GM23338 (cell line): Measurements from ENCODE around the gene ZFYVE28. TPM values are rescaled to one million over a fixed set of nuclear protein-coding genes. Genes with fewer than 3 reads are reported as not detected.

Experiments
- ATAC-seq: fragments of 200-7000 bp; cut with Tn5 transposase; 3 replicates; pipeline ENCODE4 v1.9.1; 2020
- DNase-seq: peaks from one replicate; pipeline ENCODE4 v3.0.0-alpha.2; 2015; ENCODE audit warnings: low spot score
- H2AFZ ChIP-seq: fragments of 200-600 bp; sonication (generic); 2 replicates; pipeline ENCODE4 v1.8.0; 2016; ENCODE audit warnings: antibody characterized with exemption, mild to moderate bottlenecking, moderate library complexity
- H3F3A ChIP-seq: fragments of 200-600 bp; sonication (generic); replicated peaks from 2 replicates; pipeline ENCODE4 v1.8.0; 2017; ENCODE audit warnings: antibody characterized with exemption, mixed run types, low read depth
- H3K27ac ChIP-seq: fragments of 200-600 bp; sonication (generic); 2 replicates; pipeline ENCODE4 v1.6.1; 2016; ENCODE audit warnings: low read depth
- H3K27me3 ChIP-seq: fragments of 200-600 bp; sonication (generic); 2 replicates; pipeline ENCODE4 v1.8.0; 2016; ENCODE audit warnings: mild to moderate bottlenecking, mixed run types, moderate library complexity; ENCODE audit not compliant: insufficient read depth
- H3K36me3 ChIP-seq: fragments of 200-600 bp; sonication (generic); 2 replicates; pipeline ENCODE4 v1.8.0; 2016; ENCODE audit warnings: mild to moderate bottlenecking; ENCODE audit not compliant: insufficient read depth
- H3K4me1 ChIP-seq: fragments of 200-600 bp; sonication (generic); 2 replicates; pipeline ENCODE4 v1.8.0; 2016; ENCODE audit warnings: mild to moderate bottlenecking, moderate library complexity; ENCODE audit not compliant: insufficient read depth
- H3K4me2 ChIP-seq: fragments of 200-600 bp; sonication (generic); 2 replicates; pipeline ENCODE4 v1.7.1; 2017; ENCODE audit warnings: mixed run types
- H3K4me3 ChIP-seq: fragments of 200-600 bp; sonication (generic); 2 replicates; pipeline ENCODE4 v1.6.1; 2016; ENCODE audit warnings: mixed run types
- H3K79me2 ChIP-seq: fragments of 200-600 bp; sonication (generic); replicated peaks from 2 replicates; pipeline ENCODE4 v1.8.0; 2017; ENCODE audit warnings: mild to moderate bottlenecking; ENCODE audit not compliant: insufficient read depth
- H3K9me2 ChIP-seq: fragments of 200-600 bp; sonication (generic); 2 replicates; pipeline ENCODE4 v1.8.0; 2017; ENCODE audit not compliant: insufficient read depth
- H4K20me1 ChIP-seq: fragments of 200-600 bp; sonication (generic); replicated peaks from 2 replicates; pipeline ENCODE4 v1.8.0; 2017; ENCODE audit warnings: mild to moderate bottlenecking; ENCODE audit not compliant: insufficient read depth
- H3K27ac Mint-ChIP-seq: 2 replicates; pipeline ENCODE4 v1.8.0; 2020; ENCODE audit warnings: inconsistent platforms, mild to moderate bottlenecking, moderate library complexity, mixed read lengths
- H3K27me3 Mint-ChIP-seq: 3 replicates; pipeline ENCODE4 v1.8.0; 2022; ENCODE audit warnings: low read depth, mild to moderate bottlenecking, moderate library complexity, mixed read lengths, inconsistent platforms; ENCODE audit not compliant: insufficient read depth, poor library complexity
- H3K36me3 Mint-ChIP-seq: 3 replicates; pipeline ENCODE4 v1.8.0; 2021; ENCODE audit warnings: low read depth, mild to moderate bottlenecking, inconsistent platforms, moderate library complexity, mixed read lengths
- H3K4me1 Mint-ChIP-seq: 3 replicates; pipeline ENCODE4 v1.8.0; 2020; ENCODE audit warnings: mild to moderate bottlenecking, inconsistent platforms, mixed read lengths
- H3K4me3 Mint-ChIP-seq: 3 replicates; pipeline ENCODE4 v1.8.0; 2021; ENCODE audit warnings: moderate library complexity, mild to moderate bottlenecking, inconsistent platforms, mixed read lengths
- H3K9me3 Mint-ChIP-seq: 3 replicates; pipeline ENCODE4 v1.8.0; 2020; ENCODE audit warnings: moderate library complexity, mild to moderate bottlenecking, inconsistent platforms, mixed read lengths
- CREB1 ChIP-seq: fragments of 250-450 bp; sonication (Bioruptor Pico); IDR thresholded peaks from 2 replicates; pipeline ENCODE4 v1.5.0; 2020; ENCODE audit warnings: low read depth, mild to moderate bottlenecking, moderate library complexity
- CTCF ChIP-seq, 2 experiments: fragments of 200-600 bp in 1 of 2; sonication (generic) in 1 of 2; conservative IDR thresholded peaks; 2 replicates each; pipeline versions ENCODE4 v1.5.1 to v1.6.1; 2016 to 2017; ENCODE audit warnings: antibody characterized with exemption in 2 of 2, low read depth in 2 of 2, mild to moderate bottlenecking in 2 of 2, moderate library complexity in 1 of 2
- ETS1 ChIP-seq: IDR thresholded peaks from 2 replicates; pipeline ENCODE4 v1.6.1; 2016; ENCODE audit warnings: antibody characterized with exemption
- EZH2 ChIP-seq: fragments of 200-600 bp; sonication (generic); IDR thresholded peaks from one replicate; pipeline ENCODE4 v1.8.0; 2017; ENCODE audit warnings: antibody characterized with exemption, mild to moderate bottlenecking, low read depth; ENCODE audit not compliant: unreplicated experiment
- POLR2AphosphoS5 ChIP-seq: IDR thresholded peaks from 2 replicates; pipeline ENCODE4 v1.6.1; 2016; ENCODE audit warnings: antibody characterized with exemption, low read depth
- REST ChIP-seq: IDR thresholded peaks from one replicate; pipeline ENCODE4 v1.6.1; 2018; ENCODE audit warnings: antibody characterized with exemption; ENCODE audit not compliant: unreplicated experiment
- polyA plus RNA-seq: library from polyadenylated mRNA; unstranded; fragments of >200 nt; fragmentation: Nextera tagmentation; extraction: Ambion mirVana; gene quantifications from 2 replicates; pipeline ENCODE4 v1.2.1, GENCODE V29; 2016
- total RNA-seq: library from RNA; depleted of rRNA; stranded (reverse); fragments of >200 nt; shearing (Covaris generic); gene quantifications from 2 replicates; pipeline ENCODE4 v1.2.3, GENCODE V29; 2014

Gene ZFYVE28
- total and polyA plus RNA-seq, 2 experiments from 2014 or later: 2.6 to 4.6 TPM

GRCh38 chr4:2448589-2448988 lies 30.1 kb upstream of the ZFYVE28 start (continued):
- TF ChIP-seq CTCF (conservative IDR thresholded peaks at IDR 0.05; ENCODE audit: low read depth in 2 of 2) (no peak), POLR2AphosphoS5 (no peak), EZH2 (no peak), ETS1 (no peak), REST (no peak)

- Histone ChIP-seq H3K27me3 (no peaks in the 10 kb centered on the region), H3K4me3 (no peak overlapping the region), H3K4me2 (no peak overlapping the region), H3K4me1 (no peaks in the 10 kb centered on the region), H4K20me1 (no peaks in the 10 kb centered on the region), H3F3A (no peaks in the 10 kb centered on the region), H3K36me3 (no peaks in the 10 kb centered on the region), H2AFZ (no peak overlapping the region), H3K9me2 (peaks cover 13% of the 10 kb centered on the region; the same call in 1 of the 2 replicates), H3K27ac (no peak overlapping the region), H3K79me2 (no peaks in the 10 kb centered on the region)
- H3K36me3 Mint-ChIP-seq: no peaks in the 10 kb centered on the region
- peaks cover 2% of the 10 kb centered on the region; the same call in 2 of the 3 replicates for H3K4me1 Mint-ChIP-seq
- no peak overlapping the region for H3K27ac Mint-ChIP-seq
- TF ChIP-seq CREB1 (CRISPR knock-in tag) (no peak), REST (no peak)
- H3K4me3 Mint-ChIP-seq: no peak overlapping the region
- H3K9me3 Mint-ChIP-seq: no peaks in the 10 kb centered on the region
- DNase-seq (no peak), ATAC-seq (no peak)
- peaks cover 9% of the 10 kb centered on the region for H3K27me3 Mint-ChIP-seq
Observed at GRCh38 chr4:2446656-2447564, 28.5 kb upstream of the ZFYVE28 start.
